ENCODE measurements around the gene ARHGAP20.

DNA sequence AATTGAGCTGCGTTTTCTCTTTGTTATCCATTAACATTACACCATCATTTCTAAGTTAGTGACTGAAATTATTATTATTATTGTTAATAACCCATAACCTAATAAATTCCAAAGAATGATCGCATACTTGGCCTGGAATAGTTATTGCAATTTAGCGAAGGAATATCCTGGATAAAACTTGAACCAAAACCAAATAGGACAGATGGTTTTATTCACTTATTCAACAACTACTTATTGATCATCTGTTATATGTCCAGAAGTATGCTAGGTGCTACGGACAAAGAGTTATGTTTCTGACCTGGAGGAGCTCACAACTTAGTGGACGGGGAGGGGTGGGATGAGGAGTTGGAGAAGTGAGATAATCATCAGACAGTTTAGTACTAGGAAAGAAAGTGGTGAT is 44.8 kb upstream of the ARHGAP20 start:
- TF ChIP-seq, protein P1, sequence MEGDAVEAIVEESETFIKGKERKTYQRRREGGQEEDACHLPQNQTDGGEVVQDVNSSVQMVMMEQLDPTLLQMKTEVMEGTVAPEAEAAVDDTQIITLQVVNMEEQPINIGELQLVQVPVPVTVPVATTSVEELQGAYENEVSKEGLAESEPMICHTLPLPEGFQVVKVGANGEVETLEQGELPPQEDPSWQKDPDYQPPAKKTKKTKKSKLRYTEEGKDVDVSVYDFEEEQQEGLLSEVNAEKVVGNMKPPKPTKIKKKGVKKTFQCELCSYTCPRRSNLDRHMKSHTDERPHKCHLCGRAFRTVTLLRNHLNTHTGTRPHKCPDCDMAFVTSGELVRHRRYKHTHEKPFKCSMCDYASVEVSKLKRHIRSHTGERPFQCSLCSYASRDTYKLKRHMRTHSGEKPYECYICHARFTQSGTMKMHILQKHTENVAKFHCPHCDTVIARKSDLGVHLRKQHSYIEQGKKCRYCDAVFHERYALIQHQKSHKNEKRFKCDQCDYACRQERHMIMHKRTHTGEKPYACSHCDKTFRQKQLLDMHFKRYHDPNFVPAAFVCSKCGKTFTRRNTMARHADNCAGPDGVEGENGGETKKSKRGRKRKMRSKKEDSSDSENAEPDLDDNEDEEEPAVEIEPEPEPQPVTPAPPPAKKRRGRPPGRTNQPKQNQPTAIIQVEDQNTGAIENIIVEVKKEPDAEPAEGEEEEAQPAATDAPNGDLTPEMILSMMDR (conservative IDR thresholded peaks at IDR 0.05; ENCODE audit: low read depth, low read length): no peak
- no peak for TF ChIP-seq EZH2 (IDR thresholded peaks at IDR 0.05; ENCODE audit: low read length, unreplicated experiment)

All from PC-3 (cell line).